SKM-1 (cell line): ENCODE data around the gene PHLDA3.

ENCODE experiments used
- DNase-seq: peaks from one replicate; lab custom pipeline; 2025; ENCODE audit not compliant: unreplicated experiment; lab: John Stamatoyannopoulos, UW

The PHLDA3 gene

DNA sequence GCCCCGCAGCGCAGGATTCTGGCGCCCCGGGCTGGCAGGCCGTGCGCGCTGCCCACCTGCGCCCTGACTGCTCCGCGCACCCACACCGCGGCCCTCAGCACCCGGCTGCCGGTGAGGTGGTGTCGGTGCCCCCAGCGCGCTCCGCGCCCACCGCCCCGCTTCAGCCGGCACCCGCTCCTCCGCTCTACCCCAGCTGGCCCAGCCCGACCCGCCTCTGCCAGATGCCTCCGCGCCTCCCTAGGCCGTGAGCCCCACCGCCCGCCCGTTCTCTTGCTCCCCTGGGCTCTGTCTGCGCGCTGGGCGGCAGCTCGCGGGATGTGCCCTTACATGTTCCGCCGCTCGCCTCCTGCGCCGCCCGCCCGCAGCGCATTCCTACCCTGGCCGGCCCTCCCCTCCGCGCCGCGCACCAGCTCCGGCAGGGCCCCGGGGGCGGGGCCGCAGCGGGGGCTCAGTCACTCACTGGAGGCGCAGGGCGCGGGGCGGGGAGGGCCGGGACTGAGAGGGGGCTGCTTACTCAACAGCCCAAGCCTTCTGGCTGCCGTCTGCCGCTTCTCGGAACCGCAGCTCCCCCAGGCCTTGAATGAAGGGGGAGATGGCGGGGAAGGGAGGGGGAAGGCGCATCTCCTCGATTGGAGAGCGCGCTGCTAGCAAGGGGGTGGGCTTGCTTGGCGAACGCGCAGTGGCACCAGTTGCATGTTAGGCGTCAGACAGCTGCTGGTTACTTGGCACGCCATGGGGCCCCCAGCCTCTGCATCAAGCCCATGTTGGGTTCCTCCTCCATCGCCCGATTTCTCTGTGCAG, at the start of gene PHLDA3:
Gene PHLDA3 (minus strand): TSS at position 345 of the 801 bp plus-strand sequence. CDS start 402 bp downstream, outside the sequence.
- DNase-seq = no peak

DNA sequence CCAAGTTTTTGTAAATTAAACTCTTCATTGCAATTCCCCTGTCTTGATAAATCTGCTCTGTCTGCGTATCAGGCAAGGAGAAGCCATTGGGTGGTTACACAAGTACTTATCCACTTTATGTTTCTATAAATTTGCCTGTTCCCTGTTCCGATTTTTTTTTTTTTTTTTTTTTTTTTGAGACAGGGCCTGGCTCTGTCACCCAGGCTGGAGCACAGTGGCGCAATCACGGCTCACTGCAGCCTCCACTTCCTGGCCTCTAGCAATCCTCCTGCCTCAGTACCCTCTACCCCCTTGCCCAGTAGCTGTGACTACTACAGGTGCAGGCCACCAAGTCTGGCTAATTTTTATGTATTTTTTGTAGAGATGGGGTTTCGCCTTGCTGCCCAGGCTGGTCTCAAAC, 49.1 kb upstream of the PHLDA3 start:
- no peak for DNase-seq

DNA sequence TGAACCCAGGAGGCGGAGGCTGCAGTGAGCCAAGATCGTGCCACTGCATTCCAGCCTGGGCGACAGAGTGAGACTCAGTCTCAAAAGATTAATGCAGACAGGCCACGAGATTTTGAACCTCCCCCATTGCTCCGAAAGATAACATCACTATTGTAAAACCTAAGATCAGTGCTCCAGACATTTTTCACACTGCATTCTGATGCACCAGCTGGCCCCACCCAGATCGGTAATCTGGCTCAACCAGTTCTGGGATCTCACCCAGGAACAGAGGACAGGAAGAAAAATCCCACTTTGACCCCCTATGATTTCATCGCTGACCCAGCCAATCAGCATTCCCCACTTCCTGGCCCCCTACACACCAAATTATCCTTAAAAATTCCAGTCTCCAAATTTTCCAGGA, 48.6 kb upstream of the PHLDA3 start:
- no peak for DNase-seq

DNA sequence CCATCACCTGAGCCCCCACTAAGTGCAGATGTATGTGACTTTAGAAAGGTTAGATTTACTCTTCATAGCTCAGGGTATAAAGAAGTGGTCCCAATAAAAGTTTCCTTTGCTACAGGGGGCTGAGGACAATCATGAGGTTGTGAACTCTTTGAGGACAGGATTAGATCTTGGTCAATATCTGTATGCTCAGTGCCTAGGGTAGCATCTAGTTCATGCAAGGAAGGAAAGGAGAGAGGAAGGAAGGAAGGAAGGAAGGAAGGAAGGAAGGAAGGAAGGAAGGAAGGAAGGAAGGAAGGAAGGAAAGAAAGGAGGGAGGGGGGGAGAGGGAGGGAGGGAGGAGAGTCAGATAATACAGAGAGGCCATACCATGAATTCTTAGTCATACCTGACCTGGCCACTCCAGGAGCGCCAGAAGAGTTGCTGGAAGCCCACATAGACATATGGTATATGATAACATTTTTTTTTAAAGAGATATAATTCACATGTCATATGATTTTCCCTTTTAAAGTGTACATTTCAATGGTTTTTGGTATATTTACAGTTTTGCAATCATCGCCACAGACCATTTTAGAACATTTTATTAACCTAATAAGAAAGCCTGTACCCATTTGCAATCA, 47.6 kb upstream of the PHLDA3 start:
- no peak for DNase-seq

DNA sequence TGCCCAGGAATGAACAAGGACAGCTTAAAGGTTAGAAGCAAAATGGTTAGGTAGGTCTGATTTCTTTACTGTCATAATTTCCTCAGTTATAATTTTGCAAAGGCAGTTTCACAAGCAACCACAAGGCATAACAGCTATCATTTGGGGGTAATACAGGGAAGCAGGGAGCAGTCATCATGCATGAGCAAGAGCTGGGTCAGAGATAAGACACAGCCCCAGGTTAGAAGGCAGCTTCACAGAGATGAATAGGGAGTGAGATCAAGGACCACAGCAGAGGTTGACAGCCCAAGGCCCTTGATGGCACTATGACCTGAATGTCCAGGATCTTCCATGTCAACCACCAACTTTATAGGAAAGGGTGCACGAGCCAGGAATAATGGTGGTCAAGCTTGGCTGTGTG, 46.9 kb upstream of the PHLDA3 start:
- DNase-seq = no peak

DNA sequence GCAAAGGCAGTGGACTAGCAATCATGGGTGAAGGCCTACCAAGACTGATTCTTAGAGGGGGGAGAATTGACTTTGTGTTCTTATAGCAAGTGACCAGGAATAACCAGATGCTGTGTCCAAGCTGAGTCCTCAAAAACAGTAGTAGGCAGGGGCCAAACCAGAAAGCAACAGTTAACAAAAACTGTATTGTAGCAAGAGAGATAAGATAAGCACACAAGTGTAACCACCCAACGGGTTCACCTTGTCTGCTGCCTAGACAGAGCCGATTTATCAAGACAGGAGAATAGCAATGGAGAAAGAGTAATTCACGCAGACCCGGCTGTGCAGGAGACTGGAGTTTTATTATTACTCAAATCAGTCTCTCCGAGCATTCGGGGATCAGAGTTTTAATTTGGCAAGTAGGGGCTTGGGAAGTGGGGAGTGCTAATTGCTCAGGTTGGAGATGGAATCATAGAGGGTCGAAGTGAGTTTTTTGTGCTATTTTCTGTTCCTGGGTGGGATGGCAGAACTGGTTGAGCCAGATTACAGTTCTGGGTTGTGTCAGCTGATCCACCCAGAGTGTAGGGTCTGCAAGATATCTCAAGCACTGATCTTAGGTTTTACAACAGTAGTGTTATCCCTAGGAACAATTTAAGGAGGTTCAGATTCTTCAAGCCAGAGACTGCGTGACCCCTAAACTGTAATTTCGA, 46.2 kb upstream of the PHLDA3 start:
- DNase-seq = no peak

DNA sequence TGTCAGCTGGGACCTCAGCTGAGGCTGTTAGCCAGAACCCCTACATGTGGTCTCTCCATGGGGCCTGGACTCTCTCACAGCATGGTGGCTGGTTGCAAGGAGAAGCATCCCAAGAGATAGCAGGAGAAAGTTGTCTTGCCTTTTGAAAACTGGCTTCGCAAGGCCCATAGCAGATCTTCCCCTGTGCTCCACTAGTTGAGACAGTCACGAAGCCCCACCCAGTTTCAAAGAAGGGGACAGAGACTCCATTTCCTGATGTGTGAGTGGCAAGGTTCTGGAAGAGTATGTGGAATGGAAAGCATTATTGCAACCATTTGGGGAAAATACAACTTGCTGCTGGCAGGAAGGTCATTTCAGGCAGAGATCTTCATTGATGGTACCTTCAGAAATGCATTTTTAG, 45.5 kb upstream of the PHLDA3 start:
- DNase-seq = no peak

DNA sequence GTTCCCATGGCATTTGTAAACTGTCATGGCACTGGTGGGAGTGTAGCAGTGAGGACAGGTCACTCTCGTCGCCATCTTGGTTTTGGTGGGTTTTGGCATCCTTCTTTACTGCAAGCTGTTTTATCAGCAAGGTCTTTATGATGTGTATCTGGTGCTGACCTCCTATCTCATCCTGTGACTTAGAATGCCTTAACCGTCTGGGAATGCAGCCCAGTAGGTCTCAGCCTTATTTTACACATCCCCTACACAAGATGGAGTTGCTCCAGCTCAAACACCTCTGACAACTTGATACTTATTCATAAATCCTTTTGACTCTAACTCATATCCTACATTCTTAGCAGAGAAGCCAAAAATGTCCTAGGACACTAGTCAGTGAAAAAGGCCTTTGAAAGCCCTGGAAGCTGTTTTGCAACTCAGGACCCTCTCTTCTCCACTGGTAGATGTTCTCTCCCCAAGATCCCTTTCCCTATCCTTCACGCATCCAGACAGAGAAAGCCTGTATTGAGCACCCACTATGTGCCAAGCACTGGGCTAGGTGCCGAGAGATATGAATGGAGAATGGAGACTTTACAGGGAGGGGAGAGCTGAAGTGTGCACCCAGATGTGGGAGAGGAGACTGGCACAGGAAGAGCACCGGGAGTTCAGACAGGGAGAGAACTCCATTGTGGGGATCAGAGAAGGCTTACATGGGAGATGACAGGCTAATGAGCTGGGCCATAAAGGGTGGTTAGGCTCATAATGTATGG, 44.7 kb upstream of the PHLDA3 start:
- no peak for DNase-seq

DNA sequence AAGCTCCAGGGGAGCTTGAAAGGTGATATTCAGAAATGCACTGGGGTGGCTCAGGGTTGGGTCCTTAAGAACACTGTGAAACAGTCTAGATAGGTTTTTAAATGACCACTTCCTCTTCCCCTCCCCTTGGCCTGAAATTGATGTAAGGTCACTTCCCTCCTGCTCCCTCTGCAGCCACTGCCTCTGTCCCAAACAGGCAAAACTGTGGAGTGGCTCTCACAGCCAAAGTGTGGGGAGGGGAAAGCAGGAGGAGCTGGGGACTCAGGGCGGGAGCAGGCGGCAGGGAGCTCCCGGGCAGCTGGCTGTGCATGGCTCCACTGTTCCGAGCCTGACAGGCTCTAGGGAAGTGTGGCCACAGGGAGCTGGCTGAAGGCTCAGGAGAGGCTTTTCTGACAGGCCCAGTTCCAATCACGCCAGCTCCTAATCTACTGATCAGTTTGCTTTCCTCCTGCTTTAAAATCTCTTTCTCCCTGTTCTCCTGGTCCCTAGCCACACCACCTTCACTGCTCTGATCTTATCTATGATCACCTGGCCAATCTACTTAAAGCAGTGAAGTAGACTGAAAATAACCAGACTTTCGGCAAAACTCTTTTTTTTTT, 43.1 kb upstream of the PHLDA3 start:
- peak; percentile 93 for DNase-seq

DNA sequence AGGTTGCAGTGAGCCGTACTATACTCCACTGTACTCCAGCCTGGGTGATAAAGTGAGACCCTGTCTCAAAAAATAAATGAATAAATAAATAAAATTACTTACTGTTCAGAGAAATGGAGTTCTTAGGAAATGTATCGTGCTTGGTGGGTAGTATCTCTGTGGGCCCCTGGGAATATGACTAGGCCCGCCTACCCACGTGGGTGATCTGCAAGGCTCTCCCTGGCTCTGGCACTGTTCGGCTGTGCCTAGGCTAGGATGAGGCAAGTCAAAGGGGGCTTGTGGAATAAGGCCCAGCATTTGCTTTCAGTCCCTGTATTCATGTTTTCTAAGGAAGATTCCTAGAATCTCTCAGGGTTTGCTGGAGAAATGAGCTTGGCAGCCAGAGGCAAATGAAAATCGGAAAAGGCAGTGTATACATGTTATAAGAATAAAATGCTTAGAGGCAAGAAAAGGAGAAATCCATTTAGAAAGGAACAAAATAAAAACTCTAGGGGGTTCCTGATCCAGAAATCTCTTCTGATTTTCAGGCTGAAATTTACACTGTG, 42.5 kb upstream of the PHLDA3 start:
- DNase-seq = no peak

DNA sequence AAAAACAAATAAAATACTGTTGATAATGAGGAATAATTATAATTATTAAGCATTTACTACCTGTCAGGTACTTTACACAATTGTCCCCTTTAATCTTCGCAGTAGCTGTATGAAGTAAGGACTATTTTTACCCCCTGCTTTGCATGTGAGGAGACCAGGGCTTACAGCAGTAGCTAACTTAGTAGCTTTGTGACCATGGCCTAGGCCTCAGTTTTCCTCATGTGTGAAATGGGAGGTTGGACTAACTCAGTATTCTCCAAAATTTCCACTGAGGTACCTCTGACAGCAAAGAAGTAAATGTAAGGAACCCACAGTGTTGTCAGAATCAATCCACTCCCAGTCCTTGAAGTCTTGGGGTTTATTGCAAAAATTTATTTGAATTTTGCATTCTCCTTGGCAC, 41.7 kb upstream of the PHLDA3 start:
- no peak for DNase-seq

DNA sequence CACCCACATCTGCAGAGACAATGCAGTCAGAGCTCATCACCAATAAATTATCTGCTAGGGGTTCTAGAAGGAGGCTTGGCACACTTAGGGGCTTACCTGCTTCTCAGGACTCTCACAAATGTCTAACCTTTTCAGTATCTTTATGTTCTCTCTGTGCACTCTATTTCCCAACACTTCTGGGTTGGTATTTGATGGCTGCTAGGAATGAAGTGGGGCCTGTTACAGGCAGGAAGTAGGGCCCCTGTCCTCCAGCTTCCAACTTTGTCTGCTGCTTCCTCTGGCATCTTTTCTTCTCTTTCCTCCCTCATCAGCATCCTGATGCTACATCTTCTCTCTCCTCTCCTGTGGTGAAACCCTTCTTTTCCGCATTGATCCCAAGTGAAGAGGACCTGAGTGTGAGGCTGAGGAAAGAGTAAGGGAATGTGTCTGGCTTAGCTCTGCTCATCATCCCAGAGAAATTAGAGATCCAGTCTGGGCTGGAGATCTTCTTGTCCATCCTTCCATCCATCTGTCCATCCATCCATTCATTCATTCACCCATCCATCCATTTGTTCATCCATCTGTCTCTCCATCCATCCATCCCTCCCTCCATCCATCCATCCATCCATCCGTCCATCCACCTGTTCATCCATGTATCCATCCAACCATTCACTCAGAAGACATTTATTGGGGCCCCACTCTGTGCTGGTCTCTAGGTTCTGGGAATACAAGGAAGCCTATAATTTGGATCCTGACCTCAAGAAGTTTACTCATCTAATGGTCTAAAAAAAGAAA, 40.8 kb upstream of the PHLDA3 start:
- DNase-seq = no peak

DNA sequence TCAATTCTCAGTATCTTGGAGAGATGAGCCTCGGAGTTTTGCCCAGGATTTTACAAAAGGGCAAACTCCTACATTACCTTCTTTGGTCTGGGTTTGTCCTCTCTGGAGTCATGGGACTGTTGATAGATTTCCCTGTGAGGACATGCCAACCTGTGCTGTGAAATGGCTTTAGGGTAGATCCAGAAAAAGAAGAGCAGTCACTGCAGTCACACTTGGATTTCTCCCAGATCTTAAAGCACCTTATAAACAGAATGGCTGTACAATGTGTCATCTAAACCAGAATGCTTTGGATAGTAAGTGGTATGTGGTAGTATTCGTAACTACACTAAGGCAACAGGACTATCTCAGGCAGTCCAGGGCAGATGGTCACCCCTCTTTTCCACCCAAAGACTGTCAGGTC, 39.8 kb upstream of the PHLDA3 start:
- no peak for DNase-seq

DNA sequence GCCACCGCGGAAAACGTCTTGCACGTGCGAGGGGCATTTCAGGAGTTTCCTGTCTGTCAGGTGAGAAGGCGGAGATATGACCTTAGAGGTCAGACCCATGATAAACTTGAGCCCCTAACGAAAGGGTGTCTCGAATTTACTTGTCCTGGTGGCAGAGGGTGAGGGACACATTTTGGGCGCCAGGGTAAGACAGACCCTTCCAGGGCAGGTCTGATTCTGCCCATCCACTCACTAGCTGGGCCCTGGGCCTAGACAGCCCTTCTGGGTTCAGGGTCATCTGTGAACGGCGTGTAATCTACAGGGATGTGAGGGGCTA, 38.3 kb upstream of the PHLDA3 start:
- DNase-seq = no peak

DNA sequence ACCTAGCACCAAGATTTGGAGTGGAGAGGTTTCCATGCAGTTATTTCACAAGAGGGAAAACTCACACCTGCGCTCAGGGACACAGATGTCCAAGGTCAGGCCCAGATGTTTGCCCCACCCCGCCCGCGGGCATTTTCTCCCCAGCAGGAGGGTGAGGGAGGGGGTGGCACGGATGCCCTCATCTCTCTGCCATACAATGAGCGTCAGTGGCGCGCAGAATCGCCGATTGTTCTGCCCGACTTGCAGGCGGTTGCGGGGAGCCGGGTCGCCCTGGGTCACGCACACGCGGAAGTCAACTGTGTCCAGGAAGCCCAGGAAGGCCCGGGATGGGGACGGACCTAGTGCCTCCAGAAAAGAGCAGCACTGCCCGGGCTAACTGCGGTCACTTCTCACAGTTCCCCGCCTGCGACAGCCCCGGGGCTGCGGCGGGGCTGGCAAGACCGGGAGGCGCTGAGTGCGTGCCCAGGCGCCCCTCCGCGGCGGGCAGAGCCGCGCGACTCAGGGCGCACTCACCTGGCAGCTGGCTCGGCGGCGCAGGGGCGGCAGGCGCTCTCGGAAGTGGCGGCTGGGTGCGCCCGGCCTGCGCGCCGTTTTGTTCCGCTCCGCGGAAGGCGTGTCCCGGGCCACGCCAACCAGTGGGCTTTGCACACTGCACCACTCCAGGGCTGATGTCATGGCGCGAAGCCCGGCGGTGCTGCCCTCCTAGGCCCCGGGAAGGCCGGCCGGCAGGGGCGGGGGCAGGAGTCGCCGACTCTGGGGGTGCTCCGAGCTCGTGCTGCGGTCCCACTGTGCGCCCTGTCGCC, 37.8 kb upstream of the PHLDA3 start, which contains the start of gene CSRP1:
Gene CSRP1 (minus strand): TSS at position 567 of the 803 bp plus-strand sequence. CDS start 10,820 bp downstream, outside the sequence.
- DNase-seq = peak; percentile 44

DNA sequence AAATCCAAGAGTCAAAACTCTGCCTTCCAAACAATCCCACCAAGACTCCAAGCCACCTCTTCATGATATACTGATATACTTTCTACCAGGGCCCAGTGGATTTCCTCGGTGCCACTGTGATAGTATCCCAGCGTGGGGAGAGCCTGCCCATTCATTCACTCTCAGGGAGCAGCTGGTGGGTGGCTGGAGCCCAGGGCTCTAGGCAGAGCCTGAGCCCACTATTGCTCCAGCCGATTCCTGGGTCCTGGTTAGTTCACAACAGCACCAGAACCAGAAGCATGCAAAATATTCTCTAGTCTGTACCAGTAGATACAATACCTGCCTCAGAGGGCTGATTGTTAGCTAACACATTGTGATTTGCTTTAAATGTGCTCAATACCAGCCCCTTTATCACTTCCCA, 37.1 kb upstream of the PHLDA3 start:
- no peak for DNase-seq

DNA sequence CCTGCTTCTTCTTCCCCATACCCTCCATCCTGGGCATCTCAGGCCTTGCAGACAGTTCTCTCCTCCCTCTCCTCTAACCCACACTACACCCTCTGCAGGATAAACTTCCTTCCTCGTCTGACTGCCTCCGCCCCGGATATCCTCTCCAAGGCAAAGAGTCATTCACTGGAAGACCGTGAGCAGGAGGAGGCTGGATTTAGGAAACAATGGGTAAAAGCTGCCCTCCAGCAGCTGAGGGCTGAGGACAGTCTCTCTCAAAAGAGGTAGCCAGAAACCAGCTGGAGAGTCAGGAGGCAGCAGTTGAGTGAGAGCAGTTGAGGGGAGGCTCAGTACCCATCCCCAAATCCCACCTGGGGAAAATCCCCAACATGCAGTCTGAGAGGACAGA, 36.5 kb upstream of the PHLDA3 start:
- no peak for DNase-seq

DNA sequence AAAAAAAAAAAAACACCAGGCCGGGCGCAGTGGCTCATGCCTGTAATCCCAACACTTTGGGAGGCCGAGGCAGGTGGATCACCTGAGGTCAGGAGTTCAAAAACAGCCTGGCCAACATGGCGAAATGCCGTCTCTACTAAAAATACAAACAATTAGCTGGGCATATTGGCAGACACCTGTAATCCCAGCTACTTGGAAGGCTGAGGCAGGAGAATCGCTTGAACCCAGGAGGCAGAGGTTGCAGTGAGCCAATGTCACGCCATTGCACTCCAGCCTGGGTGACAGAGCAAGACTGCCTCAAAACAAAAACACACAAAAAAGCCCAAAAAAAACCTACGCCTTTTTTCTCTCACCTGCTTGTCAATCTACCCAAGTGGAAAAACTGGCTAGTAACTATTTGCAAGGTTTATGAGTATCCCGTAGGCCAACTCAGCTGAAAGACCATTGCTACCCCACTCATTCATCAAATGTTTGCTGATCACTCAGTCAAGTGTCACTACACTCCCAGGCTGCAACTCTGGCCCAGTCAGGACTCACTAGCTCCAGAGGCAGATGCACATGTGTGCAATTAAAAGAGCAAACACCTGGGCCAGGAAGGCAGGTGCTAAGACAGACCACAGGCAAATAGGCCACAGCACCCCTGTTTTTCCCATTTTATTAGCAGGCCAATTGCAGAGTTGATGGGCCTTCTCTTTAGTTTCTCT, 36.0 kb upstream of the PHLDA3 start:
- DNase-seq = no peak

DNA sequence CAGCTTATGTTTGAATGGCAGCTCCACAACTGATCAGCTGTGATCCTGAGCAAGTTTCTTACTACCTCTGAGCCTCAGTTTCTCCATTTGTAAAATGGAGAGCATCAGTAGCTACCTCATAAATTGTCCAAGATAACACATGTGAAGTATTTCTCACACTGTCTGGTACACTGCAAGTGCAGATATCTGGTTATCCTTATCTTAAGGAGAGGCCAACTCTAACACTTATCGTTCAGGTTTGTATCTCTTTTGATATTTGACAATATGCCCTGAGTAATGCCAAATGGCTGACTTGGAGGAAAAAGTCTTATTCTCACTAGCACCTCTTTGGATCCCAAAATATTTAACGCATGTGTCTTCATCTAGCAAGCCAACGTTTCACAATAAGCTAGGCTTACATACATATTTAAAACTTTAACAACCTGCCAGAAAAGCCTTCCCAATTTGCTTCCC, 35.2 kb upstream of the PHLDA3 start:
- no peak for DNase-seq
